SK-N-SH (cell line): ENCODE measurements around the gene PLA2G2C. TPM values are rescaled to one million over a fixed set of nuclear protein-coding genes. Genes with fewer than 3 reads are reported as not detected.

Source experiments
- CTCF ChIA-PET: fragments of 300-600, 350-600 bp; formaldehyde crosslinking; extraction: SDS; loops from one replicate; lab custom pipeline; 2021; lab: Yijun Ruan, JAX
- POLR2A ChIA-PET: fragments of 350-600 bp; sonication (Branson Sonifier 250); formaldehyde crosslinking; extraction: SDS; loops from one replicate; lab custom pipeline; 2020; ENCODE audit warnings: antibody characterized with exemption, inconsistent platforms; lab: Yijun Ruan, JAX
- DNase-seq: peaks from one replicate; pipeline ENCODE4 v3.0.0; 2012
- H2AFZ ChIP-seq: fragments of 200-600 bp; sonication (generic); 2 replicates; pipeline ENCODE4 v1.8.1; 2016; ENCODE audit warnings: antibody characterized with exemption, mild to moderate bottlenecking, low read depth
- H3F3A ChIP-seq: fragments of 200-600 bp; sonication (generic); replicated peaks from 2 replicates; pipeline ENCODE3; 2016; ENCODE audit warnings: antibody characterized with exemption, mild to moderate bottlenecking; ENCODE audit not compliant: insufficient read depth
- H3K27ac ChIP-seq, 2 experiments: fragments of 200-500 bp in 1 of 2; fragments of 200-600 bp in 1 of 2; sonication (Bioruptor generic) in 1 of 2; sonication (generic), shearing (Covaris generic) in 1 of 2; 2 replicates each; pipeline versions ENCODE4 v1.5.1 to v1.6.1; 2014 to 2016; ENCODE audit warnings: low read depth in 2 of 2, inconsistent platforms in 1 of 2, low read length in 1 of 2, mild to moderate bottlenecking in 1 of 2, mixed read lengths in 1 of 2
- H3K27me3 ChIP-seq: fragments of 200-600 bp; sonication (generic), shearing (Covaris generic); 2 replicates; pipeline ENCODE4 v1.6.1; 2016; ENCODE audit warnings: mixed run types; ENCODE audit not compliant: insufficient read depth
- H3K36me3 ChIP-seq, 2 experiments: fragments of 200-500 bp in 1 of 2; fragments of 200-600 bp in 1 of 2; sonication (Bioruptor generic) in 1 of 2; sonication (generic) in 1 of 2; replicated peaks in 1 of 2; 2 replicates each; pipeline versions ENCODE3 to v1.5.1; 2014 to 2016; ENCODE audit warnings: low read length in 1 of 2, mild to moderate bottlenecking in 1 of 2; ENCODE audit not compliant: insufficient read depth in 2 of 2, control insufficient read depth in 1 of 2
- H3K4me1 ChIP-seq, 2 experiments: fragments of 200-500 bp in 1 of 2; fragments of 200-600 bp in 1 of 2; sonication (Bioruptor generic) in 1 of 2; sonication (generic), shearing (Covaris generic) in 1 of 2; 2 replicates each; pipeline versions ENCODE4 v1.5.1 to v1.6.1; 2014 to 2016; ENCODE audit warnings: low read depth in 1 of 2, low read length in 1 of 2, mixed run types in 1 of 2; ENCODE audit not compliant: insufficient read depth in 2 of 2, control insufficient read depth in 1 of 2
- H3K4me2 ChIP-seq: fragments of 200-600 bp; sonication (generic), shearing (Covaris generic); 2 replicates; pipeline ENCODE4 v1.6.1; 2017; ENCODE audit warnings: mixed run types
- H3K4me3 ChIP-seq, 2 experiments: fragments of 200-500 bp in 1 of 2; fragments of 200-600 bp in 1 of 2; sonication (Bioruptor generic) in 1 of 2; sonication (generic), shearing (Covaris generic) in 1 of 2; 2 replicates each; pipeline versions ENCODE4 v1.5.1 to v1.8.1; 2014 to 2016; ENCODE audit warnings: low read depth in 2 of 2, inconsistent platforms in 1 of 2, low read length in 1 of 2, mild to moderate bottlenecking in 1 of 2, mixed read lengths in 1 of 2, moderate library complexity in 1 of 2
- H3K79me2 ChIP-seq: fragments of 200-600 bp; sonication (generic); 2 replicates; pipeline ENCODE4 v1.8.1; 2017; ENCODE audit warnings: mild to moderate bottlenecking; ENCODE audit not compliant: insufficient read depth
- H3K9ac ChIP-seq: fragments of 200-600 bp; sonication (generic); 2 replicates; pipeline ENCODE4 v1.6.1; 2017; ENCODE audit warnings: mixed run types
- H3K9me2 ChIP-seq: fragments of 200-600 bp; sonication (generic); 2 replicates; pipeline ENCODE4 v1.6.1; 2017; ENCODE audit warnings: mixed run types
- H3K9me3 ChIP-seq: fragments of 200-600 bp; sonication (generic); 2 replicates; pipeline ENCODE4 v1.6.1; 2017; ENCODE audit warnings: mixed run types, mild to moderate bottlenecking, moderate library complexity
- H4K20me1 ChIP-seq: fragments of 200-600 bp; sonication (generic); 2 replicates; pipeline ENCODE4 v1.6.1; 2017; ENCODE audit warnings: mild to moderate bottlenecking, mixed run types; ENCODE audit not compliant: insufficient read depth
- EZH2phosphoT487 ChIP-seq: fragments of 200-600 bp; sonication (generic); IDR thresholded peaks from 2 replicates; pipeline ENCODE4 v1.6.1; 2017; ENCODE audit warnings: low read depth, mixed run types, mild to moderate bottlenecking, antibody characterized with exemption, moderate library complexity, borderline replicate concordance
- FOXJ3 ChIP-seq: sonication (generic); formaldehyde crosslinking; IDR thresholded peaks from 2 replicates; pipeline ENCODE4 v1.5.1; 2020; ENCODE audit warnings: mild to moderate bottlenecking, missing genetic modification reagents
- FOXM1 ChIP-seq: IDR thresholded peaks from 2 replicates; pipeline ENCODE4 v1.4.0; 2012; ENCODE audit warnings: low read depth, mild to moderate bottlenecking
- MAX ChIP-seq: IDR thresholded peaks from 2 replicates; pipeline ENCODE4 v1.4.0; 2012; ENCODE audit warnings: low read depth
- MXI1 ChIP-seq: IDR thresholded peaks from 2 replicates; pipeline ENCODE4 v1.6.1; 2012; ENCODE audit warnings: mild to moderate bottlenecking, low read depth, low read length, improper control_type of control experiment
- NFIC ChIP-seq: IDR thresholded peaks from 2 replicates; pipeline ENCODE4 v1.4.0; 2012; ENCODE audit warnings: borderline replicate concordance
- NRF1 ChIP-seq: IDR thresholded peaks from 2 replicates; pipeline ENCODE4 v1.6.1; 2012; ENCODE audit warnings: low read depth, mild to moderate bottlenecking, low read length
- POLR2AphosphoS5 ChIP-seq: IDR thresholded peaks from 2 replicates; pipeline ENCODE4 v1.6.1; 2012; ENCODE audit warnings: low read depth, low read length
- SMC3 ChIP-seq: IDR thresholded peaks from 2 replicates; pipeline ENCODE4 v1.6.1; 2012; ENCODE audit warnings: low read depth, low read length, improper control_type of control experiment
- TAF1 ChIP-seq: IDR thresholded peaks from 2 replicates; pipeline ENCODE4 v1.6.1; 2012; ENCODE audit warnings: low read depth, mild to moderate bottlenecking, low read length, moderate library complexity, borderline replicate concordance
- USF2 ChIP-seq: fragments of 150-350 bp; IDR thresholded peaks from 2 replicates; pipeline ENCODE4 v1.6.1; 2017; ENCODE audit warnings: antibody characterized with exemption, low read length, low read depth, borderline replicate concordance
- YY1 ChIP-seq: IDR thresholded peaks from 2 replicates; pipeline ENCODE4 v1.4.0; 2012; ENCODE audit warnings: low read depth, mild to moderate bottlenecking
- WGBS: methylation state at CpG from one replicate; pipeline ENCODE4 v1.1.6; 2017; ENCODE audit warnings: low lambda C conversion rate; 5-methylcytosine and 5-hydroxymethylcytosine counted together
- polyA plus RNA-seq, 3 experiments: library from polyadenylated mRNA; depleted of rRNA; stranded (reverse); fragments of >200 nt; gene quantifications; 2 replicates each; pipeline ENCODE4 v1.2.3, GENCODE V29; 2012
- TF ChIP-seq, protein P1 (sequence below): fragments of 150-350 bp; IDR thresholded peaks from 2 replicates; pipeline ENCODE4 v1.6.1; 2016; ENCODE audit warnings: mild to moderate bottlenecking, low read depth, low read length
- TF ChIP-seq, protein P2 (sequence below): IDR thresholded peaks from 2 replicates; pipeline ENCODE4 v1.6.1; 2012; ENCODE audit warnings: mild to moderate bottlenecking, low read depth, low read length, moderate library complexity

PLA2G2C gene
- polyA plus RNA-seq, 1 of the 3 experiments (the other 2 are of a cell fraction) = not detected

DNA sequence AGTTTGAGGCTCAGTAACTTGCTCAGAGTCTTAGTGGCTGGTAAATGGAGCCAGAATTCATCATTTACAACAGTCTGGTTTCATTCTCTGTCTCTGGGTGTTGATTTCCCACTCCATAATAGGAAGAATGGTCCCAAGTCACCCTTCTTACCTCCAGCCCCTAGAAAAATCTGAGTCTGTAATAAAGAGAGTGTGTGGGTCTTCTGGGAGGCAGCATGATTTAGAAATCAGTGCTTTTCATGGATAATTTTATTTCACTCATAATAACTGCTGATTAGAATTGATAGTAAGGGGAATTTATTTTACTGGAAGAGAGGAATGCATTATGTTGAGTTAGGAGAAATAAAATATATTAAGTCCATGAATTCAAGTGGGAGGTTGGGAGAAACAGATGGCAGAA, 69.1 kb downstream of the PLA2G2C start (continued):
- TF ChIP-seq MXI1 = no peak
- TF ChIP-seq YY1 = no peak
- TF ChIP-seq POLR2AphosphoS5 = no peak

DNA sequence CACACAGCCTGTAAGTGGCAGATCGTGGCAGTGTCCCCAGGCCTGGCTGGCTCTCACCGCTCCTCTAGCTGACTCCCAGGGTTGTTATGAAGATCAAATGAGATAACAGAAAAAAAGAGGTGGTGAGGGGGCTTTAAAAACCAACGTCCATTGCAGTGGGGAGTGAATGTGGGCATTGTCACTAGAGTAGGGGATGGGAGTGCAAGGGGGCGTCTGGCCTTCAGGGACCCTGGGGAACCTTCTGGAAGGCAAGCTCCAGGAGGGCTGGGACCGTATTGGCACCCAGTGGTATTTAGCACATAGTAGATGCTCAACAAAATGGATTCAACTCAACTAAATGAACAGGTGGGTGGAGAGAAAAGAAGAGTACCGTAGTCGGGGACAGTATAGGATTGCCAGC, 70.4 kb downstream of the PLA2G2C start:
- no peaks in the 10 kb centered on the region for H4K20me1 ChIP-seq
- DNase-seq = no peak
- ChIA-PET POLR2A (no interaction called here), CTCF (interaction anchor here (1.6 to 2.4 kb wide), 2 partner anchors 36 to 141 kb away, joined by 5 to 11 read pairs; no protein-coding TSS in a partner anchor)
- no peaks in the 10 kb centered on the region; the same call in 1 of the 2 replicates for H3K27me3 ChIP-seq
- H3K36me3 ChIP-seq = no peaks in the 10 kb centered on the region
- no peak overlapping the region for H3K4me3 ChIP-seq
- H3K4me1 ChIP-seq = no peaks in the 10 kb centered on the region
- no peaks in the 10 kb centered on the region for H3K79me2 ChIP-seq
- H2AFZ ChIP-seq = no peak overlapping the region
- no peak overlapping the region for H3K4me2 ChIP-seq
- no peak overlapping the region for H3K9ac ChIP-seq
- TF ChIP-seq MAX (no peak), FOXJ3 (CRISPR knock-in tag) (no peak), TAF1 (no peak), EZH2phosphoT487 (no peak), NRF1 (no peak), SMC3 (no peak), NFIC (no peak), USF2 (no peak), FOXM1 (no peak)
- TF ChIP-seq, protein P1, sequence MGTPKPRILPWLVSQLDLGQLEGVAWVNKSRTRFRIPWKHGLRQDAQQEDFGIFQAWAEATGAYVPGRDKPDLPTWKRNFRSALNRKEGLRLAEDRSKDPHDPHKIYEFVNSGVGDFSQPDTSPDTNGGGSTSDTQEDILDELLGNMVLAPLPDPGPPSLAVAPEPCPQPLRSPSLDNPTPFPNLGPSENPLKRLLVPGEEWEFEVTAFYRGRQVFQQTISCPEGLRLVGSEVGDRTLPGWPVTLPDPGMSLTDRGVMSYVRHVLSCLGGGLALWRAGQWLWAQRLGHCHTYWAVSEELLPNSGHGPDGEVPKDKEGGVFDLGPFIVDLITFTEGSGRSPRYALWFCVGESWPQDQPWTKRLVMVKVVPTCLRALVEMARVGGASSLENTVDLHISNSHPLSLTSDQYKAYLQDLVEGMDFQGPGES = no peak
- TF ChIP-seq, protein P2, sequence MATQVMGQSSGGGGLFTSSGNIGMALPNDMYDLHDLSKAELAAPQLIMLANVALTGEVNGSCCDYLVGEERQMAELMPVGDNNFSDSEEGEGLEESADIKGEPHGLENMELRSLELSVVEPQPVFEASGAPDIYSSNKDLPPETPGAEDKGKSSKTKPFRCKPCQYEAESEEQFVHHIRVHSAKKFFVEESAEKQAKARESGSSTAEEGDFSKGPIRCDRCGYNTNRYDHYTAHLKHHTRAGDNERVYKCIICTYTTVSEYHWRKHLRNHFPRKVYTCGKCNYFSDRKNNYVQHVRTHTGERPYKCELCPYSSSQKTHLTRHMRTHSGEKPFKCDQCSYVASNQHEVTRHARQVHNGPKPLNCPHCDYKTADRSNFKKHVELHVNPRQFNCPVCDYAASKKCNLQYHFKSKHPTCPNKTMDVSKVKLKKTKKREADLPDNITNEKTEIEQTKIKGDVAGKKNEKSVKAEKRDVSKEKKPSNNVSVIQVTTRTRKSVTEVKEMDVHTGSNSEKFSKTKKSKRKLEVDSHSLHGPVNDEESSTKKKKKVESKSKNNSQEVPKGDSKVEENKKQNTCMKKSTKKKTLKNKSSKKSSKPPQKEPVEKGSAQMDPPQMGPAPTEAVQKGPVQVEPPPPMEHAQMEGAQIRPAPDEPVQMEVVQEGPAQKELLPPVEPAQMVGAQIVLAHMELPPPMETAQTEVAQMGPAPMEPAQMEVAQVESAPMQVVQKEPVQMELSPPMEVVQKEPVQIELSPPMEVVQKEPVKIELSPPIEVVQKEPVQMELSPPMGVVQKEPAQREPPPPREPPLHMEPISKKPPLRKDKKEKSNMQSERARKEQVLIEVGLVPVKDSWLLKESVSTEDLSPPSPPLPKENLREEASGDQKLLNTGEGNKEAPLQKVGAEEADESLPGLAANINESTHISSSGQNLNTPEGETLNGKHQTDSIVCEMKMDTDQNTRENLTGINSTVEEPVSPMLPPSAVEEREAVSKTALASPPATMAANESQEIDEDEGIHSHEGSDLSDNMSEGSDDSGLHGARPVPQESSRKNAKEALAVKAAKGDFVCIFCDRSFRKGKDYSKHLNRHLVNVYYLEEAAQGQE = no peak
- 48% methylated on average over 7 of the region's 7 CpGs for WGBS
- no peaks in the 10 kb centered on the region for H3K9me2 ChIP-seq
- H3K9me3 ChIP-seq = no peaks in the 10 kb centered on the region
- H3K27ac ChIP-seq = no peak overlapping the region
- no peaks in the 10 kb centered on the region for H3F3A ChIP-seq
